Thyroid gland (tissue), 4 donors: ENCODE results near the gene C2orf69.

Experiments
- CTCF ChIP-seq, 6 experiments: fragments of 200-600 bp in 3 of 6; fragments of 450-650 bp in 3 of 6; sonication (generic) in 3 of 6; IDR thresholded peaks; one replicate each; pipeline ENCODE4 v1.5.1; 2016 to 2019; ENCODE audit warnings: antibody characterized with exemption in 6 of 6, mild to moderate bottlenecking in 2 of 6, inconsistent platforms in 1 of 6, moderate library complexity in 1 of 6
- POLR2A ChIP-seq, 2 donors: fragments of 450-650 bp; IDR thresholded peaks; one replicate each; pipeline ENCODE4 v1.6.1; 2017; ENCODE audit warnings: antibody characterized with exemption in 2 of 2, mild to moderate bottlenecking in 2 of 2, moderate library complexity in 1 of 2

- no peak for TF ChIP-seq POLR2A (IDR thresholded peaks at IDR 0.05)
- TF ChIP-seq CTCF (IDR thresholded peaks at IDR 0.05) = no peak
These were observed 41.9 kb upstream of the C2orf69 start for GRCh38 chr2:199869227-199869541.
